AG04450 (cell line): ENCODE measurements around the gene SMLR1. TPM values are rescaled to one million over a fixed set of nuclear protein-coding genes. Genes with fewer than 3 reads are reported as not detected.

Experiments
- CTCF ChIA-PET: fragments of 300-600, 350-600 bp; formaldehyde crosslinking; extraction: SDS; loops from one replicate; lab custom pipeline; 2022; ENCODE audit warnings: antibody characterized with exemption, inconsistent platforms; lab: Charles Lee
- POLR2A ChIA-PET: fragments of 350-600 bp; formaldehyde crosslinking; extraction: SDS; loops from one replicate; lab custom pipeline; 2021; ENCODE audit warnings: antibody characterized with exemption, inconsistent platforms; lab: Yijun Ruan, JAX
- DNase-seq: peaks from one replicate; pipeline ENCODE4 v3.0.0-alpha.2; 2011; ENCODE audit warnings: low read depth, low spot score
- H3K27ac ChIP-seq: one replicate; pipeline ENCODE4 v1.5.1; 2012; ENCODE audit warnings: low read depth, low read length, control low read depth
- H3K27me3 ChIP-seq: one replicate; pipeline ENCODE4 v1.6.0; 2012; ENCODE audit warnings: low read length; ENCODE audit not compliant: control insufficient read depth, insufficient read depth
- H3K4me3 ChIP-seq: 2 replicates; pipeline ENCODE4 v1.5.1; 2011; ENCODE audit warnings: mild to moderate bottlenecking, low read depth, low read length, control low read depth
- H3K9me3 ChIP-seq: 2 replicates; pipeline ENCODE4 v1.5.1; 2012; ENCODE audit warnings: low read length; ENCODE audit not compliant: control insufficient read depth, insufficient read depth
- CTCF ChIP-seq: IDR thresholded peaks from 2 replicates; pipeline ENCODE4 v1.5.1; 2011; ENCODE audit warnings: low read depth, low read length, control low read depth, inconsistent platforms
- polyA plus RNA-seq: library from polyadenylated mRNA; depleted of rRNA; stranded (reverse); fragments of >200 nt; gene quantifications from 2 replicates; pipeline ENCODE4 v1.2.3, GENCODE V29; 2011; rRNA removed

Gene SMLR1
- polyA plus RNA-seq, 1 experiment, result not detected

DNA sequence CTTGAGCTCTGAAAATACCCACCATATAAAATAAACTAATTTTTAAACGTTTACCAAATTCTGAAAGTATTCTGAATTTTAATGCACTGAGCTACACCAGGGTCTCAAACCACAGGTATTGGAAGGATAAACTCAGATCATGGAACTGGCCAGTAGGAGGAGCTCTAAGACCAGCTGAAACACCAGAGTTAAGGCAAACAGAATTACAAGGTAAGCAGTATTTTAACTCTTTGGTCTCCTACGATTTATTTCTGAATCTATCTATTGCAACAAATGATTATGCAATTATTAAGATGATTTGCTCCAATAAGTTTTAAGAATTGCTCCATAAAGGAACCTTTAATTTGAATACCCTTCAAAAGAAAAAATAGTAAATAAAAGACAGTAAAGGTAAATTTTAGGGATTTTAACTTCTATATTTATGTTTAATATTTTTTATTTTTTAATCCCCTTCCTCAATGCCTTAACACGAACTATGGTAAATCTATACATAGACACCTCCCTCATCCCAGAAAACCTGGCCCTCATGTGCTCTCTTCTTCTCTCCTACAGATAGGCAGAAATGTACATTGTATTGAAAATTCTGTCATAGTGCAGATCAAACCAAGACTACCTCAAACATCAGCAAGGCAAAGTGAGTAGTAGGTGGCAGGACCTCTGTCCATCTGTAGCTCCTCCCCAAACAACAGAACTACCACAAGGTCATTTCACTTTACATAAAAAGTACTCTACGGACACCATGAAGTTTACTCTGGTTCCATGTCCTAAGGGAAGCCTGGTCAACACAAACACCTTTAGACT is 58.4 kb downstream of the SMLR1 start:
- POLR2A ChIA-PET, result no interaction called here
- DNase-seq, result peak; percentile 62
- H3K27ac ChIP-seq, result no peak overlapping the region
- no peak overlapping the region for H3K4me3 ChIP-seq
- CTCF ChIA-PET, result interaction anchor here (0.5 to 3.8 kb wide), 51 partner anchors 10 to 743 kb away, joined by 3 to 81 read pairs (median 4); partner anchors contain the start of gene MED23
- H3K27me3 ChIP-seq, result no peaks in the 10 kb centered on the region
- peak; percentile 88 for TF ChIP-seq CTCF
- H3K9me3 ChIP-seq, result no peaks in the 10 kb centered on the region

Other genes starting within 250 kb of the SMLR1 start
- gene EPB41L2, start 235.8 kb downstream of the SMLR1 start, polyA plus RNA-seq, result 150 and 165 TPM in 2 replicates